Common myeloid progenitor, CD34-positive (primary cell): ENCODE measurements around the gene EIF2A.
A peak's percentile ranks its signal among the peaks of the same experiment; 100 is the strongest.

ENCODE experiments used
- CTCF ChIA-PET: fragments of 350-600 bp; sonication (Branson Sonifier 250); formaldehyde crosslinking; loops from one replicate; lab custom pipeline; 2021; ENCODE audit warnings: antibody characterized with exemption; lab: Charles Lee
- POLR2A ChIA-PET: fragments of 350-600 bp; sonication (Branson Sonifier 250); formaldehyde crosslinking; loops from one replicate; lab custom pipeline; 2021; ENCODE audit warnings: antibody characterized with exemption; lab: Charles Lee
- DNase-seq, 3 donors: peaks; one replicate each; pipeline versions ENCODE4 v3.0.0 to v3.0.0-alpha.2; 2013
- H3K27ac ChIP-seq, 2 experiments: 1 replicate in 1 of 2; 2 replicates in 1 of 2; pipeline ENCODE4 v1.7.0; 2013; ENCODE audit warnings: inconsistent platforms in 2 of 2, low read length in 2 of 2, mild to moderate bottlenecking in 2 of 2, low read depth in 1 of 2, moderate library complexity in 1 of 2; ENCODE audit not compliant: severe bottlenecking in 2 of 2, insufficient read depth in 1 of 2, poor library complexity in 1 of 2
- H3K27me3 ChIP-seq, 5 experiments: replicated peaks in 2 of 5; 1 replicate in 3 of 5; 2 replicates in 2 of 5; pipeline versions ENCODE4 v1.6.1 to v1.7.0; 2013; ENCODE audit warnings: low read length in 4 of 5, mild to moderate bottlenecking in 2 of 5, moderate library complexity in 2 of 5, inconsistent platforms in 1 of 5; ENCODE audit not compliant: insufficient read depth in 5 of 5, control insufficient read depth in 4 of 5
- H3K36me3 ChIP-seq, 4 experiments: 1 replicate in 2 of 4; 2 replicates in 2 of 4; pipeline versions ENCODE4 v1.6.1 to v1.7.0; 2013; ENCODE audit warnings: low read length in 3 of 4, control low read depth in 1 of 4, mild to moderate bottlenecking in 1 of 4; ENCODE audit not compliant: control insufficient read depth in 4 of 4, insufficient read depth in 4 of 4
- H3K4me1 ChIP-seq, 4 experiments: 1 replicate in 3 of 4; 2 replicates in 1 of 4; pipeline versions ENCODE4 v1.6.1 to v1.7.1; 2013; ENCODE audit warnings: low read length in 3 of 4, mild to moderate bottlenecking in 3 of 4, control low read depth in 1 of 4, inconsistent platforms in 1 of 4, moderate library complexity in 1 of 4; ENCODE audit not compliant: control insufficient read depth in 4 of 4, insufficient read depth in 4 of 4; ENCODE audit errors: control extremely low read depth in 1 of 4
- H3K4me3 ChIP-seq, 7 experiments: 1 replicate in 4 of 7; 2 replicates in 3 of 7; pipeline versions ENCODE4 v1.5.1 to v1.7.0; 2013; ENCODE audit warnings: mild to moderate bottlenecking in 7 of 7, low read length in 6 of 7, moderate library complexity in 6 of 7, inconsistent platforms in 2 of 7, low read depth in 2 of 7, control low read depth in 1 of 7; ENCODE audit not compliant: insufficient read depth in 4 of 7, control insufficient read depth in 1 of 7; ENCODE audit errors: extremely low read depth in 1 of 7
- H3K9me3 ChIP-seq, 5 experiments: 1 replicate in 4 of 5; 2 replicates in 1 of 5; pipeline versions ENCODE4 v1.6.1 to v1.7.1; 2013; ENCODE audit warnings: low read length in 4 of 5, mild to moderate bottlenecking in 2 of 5, inconsistent platforms in 1 of 5, low read depth in 1 of 5, moderate library complexity in 1 of 5; ENCODE audit not compliant: control insufficient read depth in 4 of 5, insufficient read depth in 2 of 5; ENCODE audit errors: control extremely low read depth in 1 of 5
- WGBS: methylation state at CpG from one replicate; pipeline ENCODE4 v1.1.5; 2013; ENCODE audit not compliant: insufficient coverage; 5-methylcytosine and 5-hydroxymethylcytosine counted together

The EIF2A gene

DNA sequence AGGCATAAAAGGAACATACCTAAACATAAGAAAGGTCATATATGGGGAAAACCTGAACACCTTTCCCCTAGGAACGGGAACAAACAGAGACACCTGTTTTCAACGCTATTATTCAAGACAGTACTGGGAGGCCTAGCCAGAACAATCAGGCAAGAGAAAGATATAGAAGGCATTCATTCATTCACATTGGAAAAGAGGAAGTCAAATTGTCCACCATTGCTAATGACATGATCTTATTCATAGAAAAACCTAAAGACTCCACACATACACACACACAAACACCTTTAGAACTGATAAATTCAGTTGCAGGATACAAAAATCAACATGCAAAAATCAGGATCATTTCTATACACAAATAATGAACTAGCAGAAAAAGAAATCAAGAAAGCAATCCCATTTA lies 36.8 kb upstream of the EIF2A start:
- Histone ChIP-seq H3K4me3 (no peak overlapping the region), H3K27ac (no peak overlapping the region), H3K36me3 (no peaks in the 10 kb centered on the region), H3K9me3 (peaks cover 0 to 2% (median 0%) of the 10 kb centered on the region in 5 experiments), H3K4me1 (no peaks in the 10 kb centered on the region), H3K27me3 (no peaks in the 10 kb centered on the region)
- POLR2A ChIA-PET = no interaction called here
- CTCF ChIA-PET = interaction anchor here (0.6 kb wide), 1 partner anchor 16 kb away, joined by 3 read pairs; no protein-coding TSS in a partner anchor
- WGBS = 100% methylated on average over 1 of the region's 2 CpGs
- no peak for DNase-seq

DNA sequence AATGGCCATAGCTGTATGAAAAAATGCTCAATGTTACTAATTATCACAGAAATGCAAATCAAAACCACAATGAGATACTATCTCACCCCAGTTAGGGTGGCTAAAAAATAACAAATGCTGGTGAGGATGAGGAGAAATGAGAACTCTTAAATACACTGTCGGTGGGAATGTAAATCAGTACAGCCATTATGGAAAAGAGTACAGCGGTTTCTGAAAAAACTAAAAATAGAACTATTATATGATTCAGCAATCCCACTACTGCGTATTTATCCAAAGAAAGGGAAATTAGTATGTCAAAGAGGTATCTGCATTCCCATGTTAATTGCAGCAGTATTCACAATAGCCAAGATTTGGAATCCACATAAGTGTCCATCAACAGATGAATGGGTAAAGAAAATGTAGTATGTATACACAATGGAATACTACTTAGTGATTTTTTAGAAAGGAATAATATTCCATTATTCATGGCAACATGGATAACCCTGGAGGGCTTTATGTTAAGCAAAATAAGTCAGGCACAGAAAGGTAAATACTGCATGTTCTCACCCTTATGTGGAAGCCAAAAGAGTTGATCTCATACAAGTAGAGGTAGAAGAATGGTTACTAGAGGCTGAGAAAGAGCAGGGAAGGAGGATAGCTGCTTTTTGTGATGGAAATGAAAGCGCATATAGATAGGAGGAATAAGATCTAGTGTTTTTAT lies 35.3 kb upstream of the EIF2A start:
- ChIA-PET CTCF (no interaction called here), POLR2A (no interaction called here)
- H3K36me3 ChIP-seq = no peaks in the 10 kb centered on the region
- no peak overlapping the region for H3K27ac ChIP-seq
- H3K4me1 ChIP-seq = no peaks in the 10 kb centered on the region
- H3K27me3 ChIP-seq = no peaks in the 10 kb centered on the region
- no CpG with 5 or more reads among the region's 4 CpGs for WGBS
- no peak for DNase-seq
- H3K9me3 ChIP-seq = peaks cover 0 to 2% (median 0%) of the 10 kb centered on the region in 5 experiments
- H3K4me3 ChIP-seq = no peak overlapping the region

DNA sequence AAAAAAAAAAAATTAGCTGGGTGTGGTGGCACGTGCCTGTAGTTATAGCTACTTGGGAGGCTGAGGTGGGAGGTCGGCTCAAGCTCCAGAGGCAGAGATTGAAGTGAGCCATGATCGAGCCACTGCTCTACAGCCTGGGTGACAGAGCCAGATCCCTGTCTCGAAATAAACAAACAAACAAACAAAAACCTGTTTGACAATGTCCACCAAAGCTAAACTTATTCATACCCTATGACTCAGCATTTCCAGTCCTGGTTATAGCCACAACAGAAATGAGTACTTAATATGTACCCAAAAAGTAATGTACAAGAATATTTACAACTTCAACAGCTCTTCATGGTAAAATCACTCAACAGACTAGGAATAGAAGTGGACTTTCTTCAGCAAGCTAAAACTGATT lies 31.4 kb upstream of the EIF2A start:
- CTCF ChIA-PET = interaction anchor here (0.6 to 1.3 kb wide), 2 partner anchors 287 to 295 kb away, joined by 3 read pairs; no protein-coding TSS in a partner anchor
- DNase-seq = peak in 1 of 3 donors; percentile 25

DNA sequence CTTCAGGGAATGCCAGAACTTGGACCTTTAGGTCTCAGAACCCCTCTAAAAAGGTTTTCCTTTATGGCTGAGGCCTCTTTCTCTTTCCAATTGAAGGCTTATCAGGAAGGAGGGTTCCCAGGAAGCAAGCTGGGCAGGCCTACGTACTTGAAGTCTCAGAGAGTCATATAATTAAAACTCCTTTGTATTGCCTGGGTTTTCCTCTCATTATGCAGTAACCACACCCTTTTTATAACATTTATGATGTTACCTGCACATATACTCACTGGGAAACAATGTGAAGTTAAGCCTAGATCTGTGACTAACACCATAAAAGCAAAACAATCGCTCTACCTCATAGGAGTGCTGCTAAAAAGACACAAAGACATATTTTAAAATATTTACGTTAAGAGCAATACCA lies 27.6 kb upstream of the EIF2A start:
- H3K9me3 ChIP-seq = no peaks in the 10 kb centered on the region
- no peaks in the 10 kb centered on the region for H3K4me1 ChIP-seq
- no peak for DNase-seq
- H3K27me3 ChIP-seq = no peaks in the 10 kb centered on the region
- no peak overlapping the region for H3K4me3 ChIP-seq
- CTCF ChIA-PET = no interaction called here
- 100% methylated on average over 1 of the region's 3 CpGs for WGBS
- no peaks in the 10 kb centered on the region for H3K36me3 ChIP-seq
- POLR2A ChIA-PET = no interaction called here
- H3K27ac ChIP-seq = no peak overlapping the region

More for the DNA sequence above, 31.4 kb upstream of the EIF2A start:
- Histone ChIP-seq H3K27ac (no peak overlapping the region), H3K27me3 (no peaks in the 10 kb centered on the region), H3K36me3 (no peaks in the 10 kb centered on the region), H3K9me3 (no peaks in the 10 kb centered on the region), H3K4me1 (no peaks in the 10 kb centered on the region), H3K4me3 (no peak overlapping the region)
- POLR2A ChIA-PET = no interaction called here
- WGBS = 50% methylated on average over 2 of the region's 4 CpGs

DNA sequence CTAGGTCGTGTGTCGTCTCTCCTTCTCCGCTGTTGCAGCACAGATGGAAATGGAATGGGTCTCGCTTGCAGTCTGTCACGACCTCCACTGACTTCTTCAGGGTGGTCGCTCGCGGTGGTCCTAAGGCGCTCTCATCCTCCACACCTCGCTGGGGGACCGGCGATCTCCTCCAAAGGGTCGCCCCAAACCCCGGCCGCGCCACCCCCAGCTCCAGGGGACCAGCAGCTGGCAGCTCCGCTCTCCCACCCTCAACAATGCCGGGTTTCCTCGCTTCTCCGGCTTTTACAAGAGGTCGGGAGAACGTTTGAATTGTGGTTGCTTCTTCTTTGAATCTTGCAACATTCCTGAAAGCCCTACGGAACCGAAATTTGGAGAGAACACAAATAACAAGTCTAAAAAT lies 26.2 kb upstream of the EIF2A start:
- 86% methylated on average over 21 of the region's 24 CpGs for WGBS
- Histone ChIP-seq H3K9me3 (no peaks in the 10 kb centered on the region), H3K4me1 (no peaks in the 10 kb centered on the region), H3K4me3 (no peak overlapping the region), H3K27me3 (no peaks in the 10 kb centered on the region), H3K27ac (no peak overlapping the region), H3K36me3 (no peaks in the 10 kb centered on the region)
- ChIA-PET POLR2A (no interaction called here), CTCF (no interaction called here)
- DNase-seq = no peak

DNA sequence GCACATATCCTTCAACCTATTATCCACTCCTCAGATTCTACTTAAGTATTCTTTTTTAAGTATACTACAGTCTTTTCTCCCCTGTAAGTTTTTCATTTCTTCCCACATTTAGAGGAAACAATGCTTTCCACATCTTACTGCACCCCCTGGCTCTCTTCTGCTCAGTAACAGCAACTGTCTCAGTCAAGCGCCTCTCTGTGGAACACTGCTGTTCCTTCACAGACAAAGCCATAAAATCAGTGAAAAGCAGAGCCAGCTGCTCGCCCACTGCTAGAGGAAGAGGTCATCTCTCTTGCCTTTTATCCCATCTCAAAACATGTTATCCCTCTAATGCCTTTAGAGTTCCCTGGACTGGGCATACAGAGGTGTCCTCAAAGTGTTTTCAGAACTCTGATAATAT lies 25.1 kb upstream of the EIF2A start:
- Histone ChIP-seq H3K36me3 (no peaks in the 10 kb centered on the region), H3K4me3 (no peak overlapping the region), H3K27ac (no peak overlapping the region), H3K27me3 (no peaks in the 10 kb centered on the region), H3K4me1 (no peaks in the 10 kb centered on the region), H3K9me3 (no peaks in the 10 kb centered on the region)
- CTCF ChIA-PET = interaction anchor here (1.6 kb wide), 1 partner anchor 163 kb away, joined by 3 read pairs; no protein-coding TSS in a partner anchor
- WGBS = 96% methylated on average over 2 of the region's 2 CpGs
- POLR2A ChIA-PET = interaction anchor here (0.9 kb wide), 1 partner anchor 217 kb away, joined by 3 read pairs; no protein-coding TSS in a partner anchor
- no peak for DNase-seq

DNA sequence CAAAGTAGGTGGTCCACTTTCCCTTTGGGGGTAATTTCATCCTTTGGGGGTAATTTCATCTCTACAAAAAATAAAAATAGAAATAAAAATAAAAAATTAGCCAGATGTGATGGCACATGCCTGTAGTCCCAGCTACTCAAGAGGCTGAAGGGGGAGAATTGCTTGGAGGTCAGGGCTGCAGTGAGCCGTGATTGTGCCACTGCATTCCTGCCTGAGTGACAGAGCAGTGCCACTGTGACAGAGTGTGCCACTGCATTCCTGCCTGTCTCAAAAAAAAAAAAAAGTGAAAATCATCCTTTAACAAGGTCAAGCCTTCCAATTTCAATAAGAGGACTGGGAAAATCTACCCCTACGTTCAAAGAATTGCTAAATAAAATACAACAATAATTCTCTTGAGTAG lies 23.0 kb upstream of the EIF2A start:
- no peaks in the 10 kb centered on the region for H3K36me3 ChIP-seq
- H3K4me1 ChIP-seq = no peaks in the 10 kb centered on the region
- H3K27me3 ChIP-seq = no peaks in the 10 kb centered on the region
- H3K9me3 ChIP-seq = no peaks in the 10 kb centered on the region
- CTCF ChIA-PET = interaction anchor here (0.6 to 1.1 kb wide), 3 partner anchors 8 to 241 kb away, joined by 3 to 5 read pairs (median 3); no protein-coding TSS in a partner anchor
- H3K4me3 ChIP-seq = no peak overlapping the region
- no peak for DNase-seq
- POLR2A ChIA-PET = interaction anchor here (0.7 kb wide), 1 partner anchor 264 kb away, joined by 4 read pairs; no protein-coding TSS in a partner anchor
- 100% methylated on average over 1 of the region's 2 CpGs for WGBS
- no peak overlapping the region for H3K27ac ChIP-seq
